ENCODE data around the gene RUSC1. TPM values are rescaled to one million over a fixed set of nuclear protein-coding genes. Genes with fewer than 3 reads are reported as not detected.

RUSC1 gene
- total RNA-seq, 1 experiment from 2014 or later = 44.4 TPM

GRCh38 chr1:155379180-155379579 lies 58.5 kb downstream of the RUSC1 start:
- H3K4me1 ChIP-seq = no peaks in the 10 kb centered on the region
- no peak for TF ChIP-seq CTCF (IDR thresholded peaks at IDR 0.05; ENCODE audit: insufficient read depth in 1 of 2, low read depth in 1 of 2, low read length in 1 of 2, severe bottlenecking in 1 of 2, unreplicated experiment in 1 of 2)
- H3K4me1 Mint-ChIP-seq (ENCODE audit: low read depth, unreplicated experiment) = no peaks in the 10 kb centered on the region
- no peak for DNase-seq
- no TSS peak for BruUV-seq (replicated peaks)
- intact Hi-C loops (cut with micrococcal nuclease; ENCODE audit: unreplicated experiment) = no loop called here
- no peaks in the 10 kb centered on the region for H3K9me3 Mint-ChIP-seq (ENCODE audit: unreplicated experiment)
- no peaks in the 10 kb centered on the region for H3K9me3 ChIP-seq
- H3K4me3 ChIP-seq (ENCODE audit: low read depth, low read length) = no peak overlapping the region
- H3K27me3 ChIP-seq (replicated peaks; ENCODE audit: control insufficient read depth, insufficient read depth, low read length) = no peaks in the 10 kb centered on the region
- H3K36me3 Mint-ChIP-seq (ENCODE audit: insufficient read depth, unreplicated experiment) = peaks cover 64% of the 10 kb centered on the region
- POLR2A ChIA-PET = interaction anchor here (0.6 kb wide), 1 partner anchor 166 kb away, joined by 5 read pairs; no protein-coding TSS in a partner anchor
- no peaks in the 10 kb centered on the region; the same call in 1 of the 2 replicates for H3K36me3 ChIP-seq (ENCODE audit: control insufficient read depth, insufficient read depth, low read length)
- CTCF ChIA-PET = no interaction called here
- no peaks in the 10 kb centered on the region for H3K27me3 Mint-ChIP-seq (ENCODE audit: insufficient read depth, unreplicated experiment)
- H3K4me3 Mint-ChIP-seq (ENCODE audit: unreplicated experiment) = no peak overlapping the region
- no peak overlapping the region for H3K27ac Mint-ChIP-seq (ENCODE audit: unreplicated experiment)

GRCh38 chr1:155379631-155380090 lies 59.0 kb downstream of the RUSC1 start:
- Mint-ChIP-seq H3K27me3 (ENCODE audit: insufficient read depth, unreplicated experiment) (no peaks in the 10 kb centered on the region), H3K4me3 (ENCODE audit: unreplicated experiment) (no peak overlapping the region), H3K27ac (ENCODE audit: unreplicated experiment) (no peak overlapping the region), H3K4me1 (ENCODE audit: low read depth, unreplicated experiment) (no peaks in the 10 kb centered on the region), H3K36me3 (ENCODE audit: insufficient read depth, unreplicated experiment) (peaks cover 64% of the 10 kb centered on the region), H3K9me3 (ENCODE audit: unreplicated experiment) (no peaks in the 10 kb centered on the region)
- no TSS peak for BruUV-seq (replicated peaks)
- Histone ChIP-seq H3K27me3 (replicated peaks; ENCODE audit: control insufficient read depth, insufficient read depth, low read length) (no peaks in the 10 kb centered on the region), H3K9me3 (no peaks in the 10 kb centered on the region), H3K4me1 (no peaks in the 10 kb centered on the region), H3K4me3 (ENCODE audit: low read depth, low read length) (no peak overlapping the region), H3K36me3 (ENCODE audit: control insufficient read depth, insufficient read depth, low read length) (no peaks in the 10 kb centered on the region)
- intact Hi-C loops (cut with micrococcal nuclease; ENCODE audit: unreplicated experiment) = no loop called here
- TF ChIP-seq CTCF (IDR thresholded peaks at IDR 0.05; ENCODE audit: insufficient read depth in 1 of 2, low read depth in 1 of 2, low read length in 1 of 2, severe bottlenecking in 1 of 2, unreplicated experiment in 1 of 2) = no peak
- CTCF ChIA-PET = no interaction called here
- POLR2A ChIA-PET = no interaction called here
- no peak for DNase-seq

Small RNAs within 50 kb of the gene (microRNA-seq; reads per million reads assigned to microRNA genes)
- gene MIR555 = not detected

Other genes starting within 250 kb of the RUSC1 start
- gene EFNA3, start 242.1 kb upstream of the RUSC1 start, total RNA-seq (2022) = 3.4 and 3.5 TPM in 2 replicates
- 42.5 and 47.9 TPM in 2 replicates for gene EFNA1, start 193.0 kb upstream of the RUSC1 start, total RNA-seq (2022)
- 38.4 and 43.6 TPM in 2 replicates for gene SLC50A1, start 185.0 kb upstream of the RUSC1 start, total RNA-seq (2022)
- 27.8 and 30.7 TPM in 2 replicates for gene DPM3, start 180.4 kb upstream of the RUSC1 start, total RNA-seq (2022)
- gene KRTCAP2, start 147.6 kb upstream of the RUSC1 start, total RNA-seq (2022) = 215 and 219 TPM in 2 replicates
- gene TRIM46, start 147.0 kb upstream of the RUSC1 start, total RNA-seq (2022) = 0.11 TPM in 1 of 2 replicates, not detected in the other
- 6.2 and 7.4 TPM in 2 replicates for gene THBS3, start 113.0 kb upstream of the RUSC1 start, total RNA-seq (2022)
- 64.9 and 65.3 TPM in 2 replicates for gene MTX1, start 112.2 kb upstream of the RUSC1 start, total RNA-seq (2022)
- gene ENTREP3, start 65.4 kb upstream of the RUSC1 start, total RNA-seq (2022) = 33.1 and 36.6 TPM in 2 replicates
- 53.4 and 55.9 TPM in 2 replicates for gene SCAMP3, start 58.5 kb upstream of the RUSC1 start, total RNA-seq (2022)
- gene CLK2, start 47.4 kb upstream of the RUSC1 start, total RNA-seq (2022) = 56.8 and 57.5 TPM in 2 replicates
- 8.0 and 8.8 TPM in 2 replicates for gene HCN3, start 43.4 kb upstream of the RUSC1 start, total RNA-seq (2022)
- gene PKLR, start 19.5 kb upstream of the RUSC1 start, total RNA-seq (2022) = not detected in 2 replicates
- gene FDPS, start 12.0 kb upstream of the RUSC1 start, total RNA-seq (2022) = 228 and 235 TPM in 2 replicates
- gene ASH1L, start 241.9 kb downstream of the RUSC1 start, total RNA-seq (2022) = 39.4 and 45.1 TPM in 2 replicates